AG10803 (cell line): Measurements from ENCODE around the gene EIF2S2.

Experiments used
- DNase-seq: peaks from one replicate; pipeline ENCODE4 v3.0.0; 2010; ENCODE audit warnings: low read depth
- H3K4me3 ChIP-seq: 2 replicates; pipeline ENCODE4 v1.5.1; 2011; ENCODE audit warnings: mild to moderate bottlenecking, low read length, control low read depth
- TF ChIP-seq, protein P1 (sequence below): conservative IDR thresholded peaks from 2 replicates; pipeline ENCODE4 v1.5.1; 2011; ENCODE audit warnings: mild to moderate bottlenecking, low read length, control low read depth, inconsistent platforms

The EIF2S2 gene

DNA sequence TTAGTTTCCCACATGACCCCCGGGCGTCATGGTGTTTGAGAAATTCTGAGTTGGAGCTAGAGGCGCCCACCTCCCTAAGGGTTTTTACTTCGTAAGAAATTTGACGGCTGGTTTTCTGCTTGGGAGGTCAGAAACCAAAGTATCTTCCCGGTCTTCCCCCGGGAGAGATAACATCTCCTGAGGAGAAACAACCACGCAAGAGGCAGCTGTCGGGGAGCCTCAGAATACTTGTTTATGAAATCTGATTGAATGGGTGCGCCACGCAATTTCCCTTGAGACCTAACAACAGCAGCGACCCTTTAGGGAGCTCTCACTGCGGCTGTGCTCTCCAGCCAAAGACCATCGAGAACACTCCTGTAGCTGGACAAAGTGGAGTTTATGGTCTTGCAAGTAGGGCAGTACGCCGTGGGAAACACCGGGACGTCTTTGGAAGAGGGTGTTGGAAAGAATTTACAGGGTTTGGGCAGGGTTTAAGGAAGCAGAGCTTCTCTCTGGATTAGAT, 608 bp upstream of the EIF2S2 start:
- DNase-seq, result peak; percentile 55
- TF ChIP-seq, protein P1, sequence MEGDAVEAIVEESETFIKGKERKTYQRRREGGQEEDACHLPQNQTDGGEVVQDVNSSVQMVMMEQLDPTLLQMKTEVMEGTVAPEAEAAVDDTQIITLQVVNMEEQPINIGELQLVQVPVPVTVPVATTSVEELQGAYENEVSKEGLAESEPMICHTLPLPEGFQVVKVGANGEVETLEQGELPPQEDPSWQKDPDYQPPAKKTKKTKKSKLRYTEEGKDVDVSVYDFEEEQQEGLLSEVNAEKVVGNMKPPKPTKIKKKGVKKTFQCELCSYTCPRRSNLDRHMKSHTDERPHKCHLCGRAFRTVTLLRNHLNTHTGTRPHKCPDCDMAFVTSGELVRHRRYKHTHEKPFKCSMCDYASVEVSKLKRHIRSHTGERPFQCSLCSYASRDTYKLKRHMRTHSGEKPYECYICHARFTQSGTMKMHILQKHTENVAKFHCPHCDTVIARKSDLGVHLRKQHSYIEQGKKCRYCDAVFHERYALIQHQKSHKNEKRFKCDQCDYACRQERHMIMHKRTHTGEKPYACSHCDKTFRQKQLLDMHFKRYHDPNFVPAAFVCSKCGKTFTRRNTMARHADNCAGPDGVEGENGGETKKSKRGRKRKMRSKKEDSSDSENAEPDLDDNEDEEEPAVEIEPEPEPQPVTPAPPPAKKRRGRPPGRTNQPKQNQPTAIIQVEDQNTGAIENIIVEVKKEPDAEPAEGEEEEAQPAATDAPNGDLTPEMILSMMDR, result no peak
- peak overlapping the region; percentile 93 for H3K4me3 ChIP-seq

DNA sequence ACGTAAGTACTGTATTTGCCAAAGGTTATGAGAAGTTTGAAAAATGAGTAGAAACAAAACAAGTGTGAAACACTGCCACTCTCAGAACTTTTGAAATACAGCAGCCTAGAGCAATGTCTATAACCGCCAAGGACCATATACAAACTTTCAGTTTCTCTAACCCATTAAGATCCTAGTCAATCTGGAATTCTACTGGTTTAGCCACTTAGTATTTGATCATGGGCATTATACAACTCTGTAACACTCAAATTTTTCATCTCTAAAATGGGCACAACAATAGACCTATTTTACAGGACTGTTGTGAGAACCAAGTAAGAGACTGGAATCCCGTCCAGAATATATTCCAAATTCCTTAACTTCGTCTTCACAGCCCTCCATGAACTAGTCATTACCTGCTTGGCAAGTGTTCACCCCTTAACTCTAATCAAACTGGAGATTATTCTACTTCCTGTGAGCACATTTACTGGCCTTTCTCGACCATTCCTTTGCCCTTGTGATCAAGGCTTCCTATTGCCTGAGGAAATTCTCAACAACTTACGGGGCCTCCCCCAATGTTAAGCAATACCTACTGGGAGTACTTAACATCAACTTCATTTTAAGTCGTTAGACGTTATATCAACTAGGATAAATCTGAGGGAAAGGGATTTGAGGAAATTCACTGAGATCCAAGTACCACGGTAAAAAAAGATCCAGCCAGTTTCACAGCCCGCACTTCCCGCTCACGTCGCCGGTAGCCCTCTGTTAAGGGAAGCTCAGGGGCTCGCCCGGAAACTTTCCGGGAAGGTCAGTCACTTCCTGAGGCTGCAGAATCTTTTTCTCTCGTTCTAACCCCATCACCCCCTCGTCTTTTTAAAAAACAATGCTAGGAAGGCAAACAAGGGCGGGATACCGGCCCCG, 1.1 kb downstream of the EIF2S2 start:
- H3K4me3 ChIP-seq, result peak overlapping the region; percentile 93
- DNase-seq, result peak; percentile 81
- TF ChIP-seq, protein P1, result no peak

DNA sequence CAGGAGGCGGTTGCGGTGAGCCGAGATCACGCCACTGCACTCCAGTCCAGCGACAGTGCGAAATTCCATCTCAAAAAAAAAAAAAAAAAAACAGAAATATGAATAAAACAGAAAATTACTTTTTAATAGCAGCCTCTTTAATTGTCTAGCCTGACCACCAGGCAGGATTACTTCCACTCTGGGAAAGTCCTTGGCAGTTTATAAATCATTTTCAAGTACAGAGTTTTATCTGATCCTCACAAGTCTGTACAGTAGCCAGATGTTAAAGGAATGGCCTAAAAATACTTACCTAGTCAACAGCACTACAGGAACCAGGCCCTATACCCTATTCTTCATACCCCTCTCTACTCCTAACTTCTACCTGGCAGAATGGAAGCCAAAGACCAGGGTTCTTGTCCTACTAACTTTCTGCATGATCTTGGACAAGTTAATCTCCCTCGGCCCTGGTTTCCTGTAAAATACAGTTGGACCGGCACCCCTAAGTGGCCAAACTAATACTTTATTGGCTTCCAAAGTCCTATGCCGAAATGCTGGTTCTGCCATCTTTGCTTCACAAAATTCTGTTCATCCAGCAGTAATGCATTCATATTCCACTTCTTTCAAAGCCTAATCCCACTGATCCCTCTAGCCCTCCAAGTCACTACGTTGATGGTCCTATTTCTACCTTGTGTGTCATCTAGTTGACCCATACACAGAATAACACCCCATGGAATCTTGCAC, 1.9 kb downstream of the EIF2S2 start:
- TF ChIP-seq, protein P1, result no peak
- H3K4me3 ChIP-seq, result peak overlapping the region; percentile 93
- no peak for DNase-seq

DNA sequence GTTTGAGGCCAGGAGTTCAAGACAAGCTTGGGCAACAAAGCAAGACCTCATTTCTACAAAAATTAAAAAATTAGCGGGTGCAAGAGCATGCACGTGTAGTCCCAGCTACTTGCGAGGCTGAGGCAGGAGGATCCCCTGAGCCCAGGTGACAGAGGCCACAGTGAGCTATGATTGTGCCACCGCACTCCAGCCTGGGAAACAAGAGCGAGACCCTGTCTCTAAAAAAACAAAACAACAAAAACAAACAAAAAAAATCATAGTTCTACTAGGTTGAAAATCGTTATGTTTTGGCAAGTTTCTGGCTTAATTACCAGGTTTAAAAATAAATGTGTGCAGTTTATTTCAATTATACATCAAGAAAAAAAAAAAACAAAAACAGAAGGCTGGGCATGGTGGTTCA, 2.6 kb downstream of the EIF2S2 start:
- TF ChIP-seq, protein P1, result no peak
- no peak for DNase-seq
- peak overlapping the region; percentile 7; the same call in 1 of the 2 replicates for H3K4me3 ChIP-seq

DNA sequence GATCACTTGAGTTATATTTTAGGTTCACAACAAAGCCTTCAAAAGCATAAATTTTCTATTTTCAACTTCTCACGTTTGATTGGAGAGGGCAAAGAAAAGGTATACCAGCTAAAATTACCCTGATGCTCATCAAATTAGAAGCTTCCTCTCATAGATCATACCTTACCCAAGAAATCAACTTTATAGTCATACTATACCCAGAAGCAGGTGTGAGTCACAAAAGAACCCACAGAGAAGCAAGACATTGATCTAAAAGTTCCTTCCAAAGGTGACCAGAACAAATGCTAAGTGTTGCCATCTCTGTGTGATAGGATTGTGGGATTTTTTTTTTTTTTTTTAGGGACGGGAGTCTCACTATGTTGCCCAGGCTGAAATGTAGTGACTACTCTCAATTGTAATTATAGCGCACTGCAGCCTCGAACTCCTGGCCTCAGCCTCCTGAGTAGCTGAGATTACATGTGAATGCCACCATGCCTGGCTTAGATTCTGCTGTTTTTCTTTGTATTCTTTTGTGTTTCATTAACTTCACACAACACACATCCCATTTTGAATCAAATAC, 3.3 kb downstream of the EIF2S2 start:
- DNase-seq, result no peak
- no peak overlapping the region for H3K4me3 ChIP-seq
- TF ChIP-seq, protein P1, result no peak

DNA sequence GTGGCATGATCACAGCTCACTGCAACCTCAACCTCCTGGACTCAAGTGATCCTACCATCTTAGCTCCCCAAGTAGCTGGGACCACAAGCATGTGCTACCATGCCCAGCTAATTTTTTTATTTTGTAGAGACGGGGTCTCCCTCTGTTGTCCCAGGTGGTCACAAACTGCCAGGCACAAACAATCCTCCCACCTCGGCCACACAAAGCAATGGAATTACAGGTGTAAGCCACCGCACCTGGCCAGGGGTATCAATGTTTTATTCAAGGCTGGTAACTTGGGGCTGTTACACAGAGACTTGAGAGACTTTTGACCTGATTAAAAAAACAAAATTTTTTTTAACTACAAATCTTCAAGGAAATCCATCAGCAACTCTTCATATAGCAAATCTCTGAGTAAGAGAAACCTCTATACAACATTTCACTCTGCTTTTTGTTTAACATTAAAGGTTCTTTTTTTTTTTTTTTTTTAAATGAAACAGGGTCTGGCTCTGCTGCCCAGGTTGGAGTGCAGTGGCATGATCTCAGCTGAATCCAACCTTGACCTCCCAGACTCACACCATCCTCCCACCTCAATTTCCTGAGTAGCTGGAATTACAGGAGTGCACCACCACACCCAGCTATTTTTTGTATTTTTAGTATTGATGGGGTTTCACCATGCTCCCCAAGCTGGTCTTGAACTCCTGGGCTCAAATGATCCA, 5.9 kb downstream of the EIF2S2 start:
- DNase-seq, result no peak
- TF ChIP-seq, protein P1, result no peak
- no peak overlapping the region for H3K4me3 ChIP-seq
